BJ (cell line): ENCODE data around the gene RASSF5. TPM values are rescaled to one million over a fixed set of nuclear protein-coding genes. Genes with fewer than 3 reads are reported as not detected.

ENCODE experiments used
- CTCF ChIA-PET: fragments of 350-600 bp; formaldehyde crosslinking; extraction: SDS; loops from one replicate; lab custom pipeline; 2021; ENCODE audit warnings: antibody characterized with exemption, inconsistent platforms; lab: Yijun Ruan, JAX
- POLR2A ChIA-PET: fragments of 300-600 bp; sonication (Branson Sonifier 250); formaldehyde crosslinking; extraction: SDS; loops from one replicate; lab custom pipeline; 2021; ENCODE audit warnings: antibody characterized with exemption; lab: Charles Lee
- DNase-seq: peaks from one replicate; pipeline ENCODE4 v3.0.0-alpha.2; 2011; ENCODE audit warnings: low read depth
- H3K27me3 ChIP-seq: 2 replicates; pipeline ENCODE4 v1.6.0; 2011; ENCODE audit warnings: low read length; ENCODE audit not compliant: control insufficient read depth, insufficient read depth
- H3K36me3 ChIP-seq: 2 replicates; pipeline ENCODE4 v1.5.1; 2011; ENCODE audit warnings: low read length; ENCODE audit not compliant: control insufficient read depth, insufficient read depth
- H3K4me3 ChIP-seq: 2 replicates; pipeline ENCODE4 v1.5.1; 2011; ENCODE audit warnings: low read depth, mild to moderate bottlenecking, control low read depth, low read length
- CTCF ChIP-seq: IDR thresholded peaks from 2 replicates; pipeline ENCODE4 v1.5.1; 2011; ENCODE audit warnings: low read depth, mild to moderate bottlenecking, control low read depth, inconsistent platforms, low read length, moderate library complexity; ENCODE audit not compliant: insufficient read depth
- polyA plus RNA-seq: library from polyadenylated mRNA; depleted of rRNA; stranded (reverse); fragments of >200 nt; gene quantifications from 2 replicates; pipeline ENCODE4 v1.2.3, GENCODE V29; 2011

Gene RASSF5
- polyA plus RNA-seq, 1 experiment: 2.1 TPM

GRCh38 chr1:206538901-206539640 lies 31.7 kb downstream of the RASSF5 start:
- no peak for TF ChIP-seq CTCF
- H3K4me3 ChIP-seq: no peak overlapping the region
- POLR2A ChIA-PET: no interaction called here
- CTCF ChIA-PET: no interaction called here
- H3K36me3 ChIP-seq: no peaks in the 10 kb centered on the region
- H3K27me3 ChIP-seq: no peaks in the 10 kb centered on the region; the same call in none of the 2 replicates
- DNase-seq: no peak

GRCh38 chr1:206540044-206540780 lies 32.9 kb downstream of the RASSF5 start:
- POLR2A ChIA-PET: no interaction called here
- Histone ChIP-seq H3K4me3 (no peak overlapping the region), H3K36me3 (no peaks in the 10 kb centered on the region), H3K27me3 (no peaks in the 10 kb centered on the region; the same call in none of the 2 replicates)
- CTCF ChIA-PET: interaction anchor here (1.0 to 3.5 kb wide), 4 partner anchors 11 to 50 kb away, joined by 3 to 22 read pairs (median 6); no protein-coding TSS in a partner anchor
- no peak for DNase-seq
- no peak for TF ChIP-seq CTCF

- Histone ChIP-seq H3K36me3 (no peaks in the 10 kb centered on the region), H3K27me3 (peaks cover 2% of the 10 kb centered on the region), H3K4me3 (no peak overlapping the region)
- ChIA-PET POLR2A (no interaction called here), CTCF (interaction anchor here (1.2 to 3.5 kb wide), 4 partner anchors 10 to 51 kb away, joined by 3 to 22 read pairs (median 6); no protein-coding TSS in a partner anchor)
- TF ChIP-seq CTCF: no peak
- no peak for DNase-seq
Observed at GRCh38 chr1:206541236-206541833, 34.0 kb downstream of the RASSF5 start.

GRCh38 chr1:206544562-206545257 lies 37.4 kb downstream of the RASSF5 start:
- Histone ChIP-seq H3K27me3 (peaks cover 3% of the 10 kb centered on the region; the same call in 1 of the 2 replicates), H3K36me3 (no peaks in the 10 kb centered on the region), H3K4me3 (no peak overlapping the region)
- peak; percentile 94 for TF ChIP-seq CTCF
- ChIA-PET CTCF (interaction anchor here (0.6 to 3.9 kb wide), 34 partner anchors 10 to 437 kb away, joined by 3 to 50 read pairs (median 6); partner anchors contain the start of gene RASSF5), POLR2A (interaction anchor here (0.7 kb wide), 1 partner anchor 48 kb away, joined by 4 read pairs; no protein-coding TSS in a partner anchor)
- no peak for DNase-seq
